Spleen (tissue), 7 donors: ENCODE results near the gene TMEM107.

Experiments
- CTCF ChIP-seq, 11 experiments: fragments of 200-600 bp in 7 of 11; fragments of 450-650 bp in 4 of 11; sonication (generic) in 4 of 11; IDR thresholded peaks in 8 of 11; conservative IDR thresholded peaks in 3 of 11; 1 replicate in 7 of 11; 2 replicates in 4 of 11; pipeline versions ENCODE4 v1.4.0 to v1.8.0; 2016 to 2021; ENCODE audit warnings: antibody characterized with exemption in 11 of 11, inconsistent platforms in 4 of 11, mild to moderate bottlenecking in 1 of 11
- POLR2A ChIP-seq, 3 donors: fragments of 450-650 bp; IDR thresholded peaks; one replicate each; pipeline ENCODE4 v1.5.1; 2017; ENCODE audit warnings: antibody characterized with exemption in 3 of 3, mild to moderate bottlenecking in 1 of 3
- donor health status: DM: no; HTN: no; CAD: no; lungs with moderate emphysema.
- donor health status: DM: no; HTN: no; CAD: no.
- donor health status: DM: no; HTN: no; CAD: no.

- TF ChIP-seq CTCF (IDR thresholded peaks at IDR 0.05 in 8 of 11, conservative IDR thresholded peaks at IDR 0.05 in 3 of 11) (no peak), POLR2A (IDR thresholded peaks at IDR 0.05) (no peak)
Observed at GRCh38 chr17:8147141-8147804, 28.9 kb downstream of the TMEM107 start.
